NCI-H1417 (cell line): ENCODE results near the gene ENTPD5.
"Not testable (repeated sequence)": the region's sequence is repeated elsewhere in the genome, so short reads cannot be mapped to it uniquely, and the experiment has no call there.

Source experiments
- DNase-seq, 3 experiments: peaks; one replicate each; lab custom pipeline; 2025; lab: John Stamatoyannopoulos, UW

ENTPD5 gene

DNA sequence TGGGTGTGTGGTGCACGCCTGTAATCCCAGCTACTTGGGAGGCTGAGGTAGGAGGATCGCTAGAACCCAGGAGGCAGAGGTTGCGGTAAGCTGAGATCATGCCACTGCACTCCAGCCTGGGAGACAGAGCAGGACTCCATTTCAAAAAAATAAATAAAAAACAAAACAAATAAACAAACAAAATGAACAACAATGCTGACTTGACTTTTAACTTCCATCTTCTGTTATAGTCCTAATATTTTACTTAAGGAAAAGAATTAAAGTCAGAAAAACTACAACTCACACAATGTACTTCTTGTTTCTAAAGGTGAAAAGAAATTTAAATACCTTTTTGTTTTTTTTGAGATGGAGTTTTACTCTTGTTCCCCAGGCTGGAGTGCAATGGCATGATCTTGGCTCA lies 13.4 kb downstream of the ENTPD5 start:
- DNase-seq: not testable (repeated sequence)

- no peak for DNase-seq
Measured at GRCh38 chr14:73998726-73999125, 20.4 kb downstream of the ENTPD5 start.

DNA sequence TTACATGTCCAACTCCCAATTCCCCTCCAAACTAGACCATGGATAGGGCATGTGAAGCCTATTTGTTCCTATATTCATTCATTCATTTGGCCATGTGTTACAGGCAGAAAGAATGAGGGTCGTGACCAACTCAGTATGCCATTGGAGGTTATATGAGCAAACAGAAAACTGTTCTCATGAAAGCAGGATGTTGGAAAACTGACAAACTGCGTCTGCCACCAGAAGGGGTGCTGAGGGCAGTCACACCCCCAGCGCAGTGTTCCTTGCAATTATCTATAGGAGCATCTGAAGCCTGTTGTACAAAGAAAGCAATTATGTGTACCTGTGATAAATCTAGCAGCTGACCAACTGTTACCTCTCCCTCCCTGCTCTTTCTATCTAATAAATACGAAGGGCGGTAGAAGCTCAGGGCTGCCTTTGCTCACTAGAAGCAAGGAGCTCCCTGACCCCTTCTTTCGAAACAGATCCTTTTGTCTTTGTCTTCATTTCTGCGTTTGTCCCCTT lies 21.1 kb downstream of the ENTPD5 start:
- peak in 2 of 3 experiments; percentile 4 to 29 for DNase-seq

DNA sequence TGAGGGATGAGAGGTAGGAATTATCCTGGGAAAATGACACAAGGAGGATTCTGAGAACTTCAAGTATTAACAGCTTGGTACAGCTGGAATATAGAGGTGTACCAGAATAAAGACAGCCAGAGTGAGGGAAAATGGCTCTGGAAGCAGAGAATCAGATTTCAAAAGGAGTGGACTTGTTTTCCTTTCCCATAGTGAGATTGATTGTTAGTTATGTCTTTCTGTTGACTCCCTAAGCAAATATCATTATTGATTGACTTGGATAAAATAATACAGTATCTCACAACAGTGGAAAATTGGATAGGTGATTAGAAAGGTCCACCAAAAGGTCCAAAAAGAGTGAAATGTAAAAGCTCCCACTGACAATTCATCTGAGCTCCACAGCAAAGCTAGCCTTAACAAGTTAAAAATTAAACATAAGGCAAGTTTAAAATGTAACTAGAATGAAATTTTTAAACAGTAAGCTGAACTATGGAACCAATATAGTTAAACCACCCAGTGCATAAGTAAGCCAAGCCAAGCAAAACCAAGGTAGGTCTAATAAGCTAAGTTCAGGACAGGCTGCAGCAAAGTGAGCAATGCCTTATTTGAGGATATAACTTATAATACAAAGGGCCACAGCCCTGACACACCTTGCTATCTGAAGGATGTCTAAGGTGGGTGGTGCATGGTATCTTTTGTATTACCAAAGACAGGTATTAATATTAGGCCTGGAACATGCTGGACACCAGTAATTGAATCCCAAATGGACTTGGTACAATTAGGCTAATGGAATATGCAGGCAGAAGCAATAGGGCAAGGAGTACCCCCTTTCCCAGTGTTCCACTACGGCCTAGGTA lies 21.8 kb downstream of the ENTPD5 start:
- DNase-seq: no peak

- no peak for DNase-seq
Measured at GRCh38 chr14:73996731-73997107, 22.4 kb downstream of the ENTPD5 start.

GRCh38 chr14:73995977-73996378 lies 23.1 kb downstream of the ENTPD5 start:
- no peak for DNase-seq

DNA sequence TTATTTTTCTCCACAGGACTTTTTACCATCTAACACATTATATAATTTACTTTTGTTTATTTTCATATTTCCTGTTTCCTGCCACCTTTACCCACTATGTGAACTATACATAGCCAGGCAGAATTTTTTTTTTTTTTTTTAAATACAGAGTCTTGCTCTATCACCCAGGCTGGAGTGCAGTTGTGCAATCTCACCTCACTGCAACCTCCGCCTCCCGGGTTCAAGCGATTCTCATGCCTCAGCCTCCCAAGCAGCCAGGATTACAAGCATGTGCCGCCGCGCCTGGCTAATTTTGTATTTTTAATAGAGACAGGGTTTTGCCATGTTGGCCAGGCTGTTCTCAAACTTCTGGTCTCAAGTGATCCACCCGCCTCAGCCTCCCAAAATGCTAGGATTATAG lies 24.2 kb downstream of the ENTPD5 start:
- DNase-seq: not testable (repeated sequence)

- DNase-seq: no peak
Measured at GRCh38 chr14:73991092-73991491, 28.0 kb downstream of the ENTPD5 start.

DNA sequence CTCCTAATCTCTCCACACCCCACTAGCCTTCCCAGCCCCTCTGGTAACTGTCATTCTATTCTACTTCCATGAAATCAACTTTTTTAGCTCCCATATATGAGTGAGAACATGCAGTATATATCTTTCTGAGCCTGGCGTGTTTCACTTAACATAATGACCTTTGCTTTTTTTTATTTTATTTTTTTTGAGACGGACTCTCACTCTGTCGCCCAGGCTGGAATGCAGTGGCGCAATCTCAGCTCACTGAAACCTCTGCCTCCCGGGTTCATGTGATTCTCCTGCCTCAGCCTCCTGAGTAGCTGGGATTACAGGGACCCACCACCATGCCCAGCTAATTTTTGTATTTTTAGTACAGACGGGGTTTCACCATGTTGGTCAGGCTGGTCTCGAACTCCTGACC lies 30.4 kb downstream of the ENTPD5 start:
- DNase-seq: not testable (repeated sequence)

DNA sequence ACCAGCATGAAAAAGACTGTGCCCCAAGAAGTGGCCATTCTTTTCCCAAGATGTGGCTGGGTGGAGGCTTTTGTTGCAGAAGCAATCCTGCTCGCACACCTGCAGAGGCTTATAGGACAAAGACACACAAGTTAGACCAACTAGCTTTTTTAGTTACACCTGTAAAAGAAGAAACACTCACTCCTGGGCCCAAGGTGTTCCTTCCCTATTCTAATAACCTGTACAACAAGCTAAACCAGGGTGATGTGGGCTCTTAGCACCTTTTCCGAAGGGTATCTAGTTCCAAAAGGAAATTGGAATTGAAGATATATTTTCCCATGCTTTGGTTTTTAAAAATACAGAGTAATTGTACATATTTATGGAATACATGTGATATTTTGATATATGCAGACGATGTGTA lies 31.0 kb downstream of the ENTPD5 start:
- DNase-seq: no peak

DNA sequence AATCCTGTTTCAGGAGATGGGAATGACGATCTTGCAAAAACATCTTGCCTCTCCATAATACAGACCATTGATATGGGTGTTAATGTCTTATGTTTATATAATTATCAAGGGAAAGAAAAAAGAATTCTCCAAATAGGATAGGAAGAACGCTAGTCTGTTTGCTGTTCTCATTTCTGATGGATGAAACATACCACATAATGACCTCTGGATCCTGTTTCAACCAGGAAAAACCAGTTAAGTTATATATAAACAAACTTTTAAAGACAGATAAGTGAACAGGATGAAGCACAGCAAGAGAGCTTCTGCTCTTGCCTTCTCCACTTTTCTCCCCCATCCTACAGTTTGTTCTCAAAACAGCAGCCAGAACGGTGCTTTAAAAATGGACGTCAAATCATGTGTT lies 41.2 kb downstream of the ENTPD5 start:
- no peak for DNase-seq

DNA sequence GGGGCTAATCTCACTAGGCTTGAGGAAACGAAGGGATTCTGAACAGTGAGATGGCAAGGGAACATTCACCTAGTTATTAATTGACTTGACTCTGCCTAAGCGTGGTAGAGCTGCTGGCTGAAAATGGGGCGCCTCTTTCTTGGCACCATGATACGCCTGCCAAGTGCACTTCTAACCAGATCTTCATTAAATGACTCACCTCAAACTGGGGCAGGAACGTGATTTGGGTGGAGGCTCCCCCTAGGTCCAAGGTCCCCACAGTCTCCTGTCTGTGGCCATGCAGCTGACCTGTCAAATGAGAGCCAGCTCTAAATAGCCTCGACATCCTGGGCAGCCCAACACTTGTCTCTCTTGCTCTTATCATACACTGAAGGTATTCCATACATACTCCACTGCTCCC lies 43.0 kb downstream of the ENTPD5 start:
- DNase-seq: no peak

DNA sequence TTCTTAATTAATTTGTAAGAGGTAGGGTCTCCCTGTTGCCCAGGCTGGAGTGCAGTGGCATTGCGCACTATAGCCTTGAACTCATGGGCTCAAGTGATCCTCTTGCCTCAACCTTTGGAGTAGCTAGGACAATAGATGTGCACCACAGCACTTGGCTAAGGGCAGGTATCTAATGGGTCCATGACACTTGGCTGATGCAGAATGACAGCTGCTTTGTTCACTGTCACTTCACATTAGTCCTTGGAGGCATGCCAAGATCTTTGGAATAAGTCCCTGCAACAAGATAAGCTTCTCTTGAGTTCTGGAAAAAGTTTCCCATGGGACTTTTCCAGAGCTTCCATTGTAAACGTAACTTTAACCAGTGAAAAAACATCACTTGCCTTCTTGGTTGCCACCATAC lies 45.6 kb downstream of the ENTPD5 start:
- DNase-seq: peak in 2 of 3 experiments; percentile 8 to 76

DNA sequence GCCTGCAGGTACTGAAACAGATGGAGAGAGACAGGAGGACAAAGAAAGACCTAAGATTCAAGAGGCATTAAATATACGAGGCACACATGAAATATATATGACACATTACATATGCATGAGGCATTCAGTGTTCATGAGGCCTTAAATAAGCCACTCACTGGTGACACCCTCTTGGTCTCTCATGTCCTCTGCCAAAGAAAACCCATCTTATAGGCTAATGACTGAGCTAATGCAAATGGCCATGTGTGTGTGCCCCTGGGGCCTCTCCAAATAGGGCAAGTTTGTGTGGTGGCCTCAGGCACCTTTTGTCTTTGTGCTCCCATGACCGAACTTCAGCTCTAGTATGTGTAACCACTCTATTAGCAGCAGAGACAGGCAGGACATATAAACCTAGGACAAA lies 50.2 kb downstream of the ENTPD5 start:
- no peak for DNase-seq

- no peak for DNase-seq
Measured at GRCh38 chr14:73965216-73965615, 53.9 kb downstream of the ENTPD5 start.

DNA sequence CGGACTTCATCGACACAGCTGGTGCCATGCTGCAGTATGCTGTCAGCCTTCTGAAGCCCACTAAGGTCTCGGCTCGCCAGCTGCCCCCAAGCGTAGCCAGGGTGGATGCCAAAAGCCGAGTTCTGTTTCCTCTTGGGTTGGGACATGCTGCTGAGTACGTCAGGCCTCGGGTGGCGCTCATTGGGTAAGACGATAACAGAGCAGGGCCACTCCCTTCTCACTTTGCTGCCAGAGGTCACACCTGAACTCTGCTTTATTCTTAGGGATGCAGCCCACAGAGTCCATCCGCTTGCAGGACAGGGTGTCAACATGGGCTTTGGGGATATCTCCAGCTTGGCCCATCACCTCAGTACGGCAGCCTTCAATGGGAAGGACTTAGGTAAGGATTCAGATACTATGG lies 57.9 kb downstream of the ENTPD5 start:
- DNase-seq: no peak

DNA sequence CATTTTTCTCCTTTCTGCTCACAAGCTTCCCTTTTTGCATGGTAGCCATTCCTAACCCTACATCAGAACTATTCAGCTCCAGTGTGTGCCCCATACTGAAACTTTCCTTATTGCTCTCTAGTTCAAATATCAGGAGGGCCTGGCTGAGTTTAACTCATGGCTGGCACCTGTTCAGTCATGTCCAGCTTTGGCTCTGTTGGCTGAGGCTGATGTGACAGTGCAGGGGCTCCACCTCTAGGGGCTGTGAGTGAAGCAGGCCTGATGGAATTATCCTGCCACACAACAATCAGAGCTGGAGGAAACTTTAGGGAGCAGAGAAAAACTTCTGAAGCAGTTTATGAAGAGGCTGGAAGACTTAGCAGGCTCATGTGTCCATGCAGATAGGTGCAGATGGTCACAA lies 60.5 kb downstream of the ENTPD5 start:
- no peak for DNase-seq

DNA sequence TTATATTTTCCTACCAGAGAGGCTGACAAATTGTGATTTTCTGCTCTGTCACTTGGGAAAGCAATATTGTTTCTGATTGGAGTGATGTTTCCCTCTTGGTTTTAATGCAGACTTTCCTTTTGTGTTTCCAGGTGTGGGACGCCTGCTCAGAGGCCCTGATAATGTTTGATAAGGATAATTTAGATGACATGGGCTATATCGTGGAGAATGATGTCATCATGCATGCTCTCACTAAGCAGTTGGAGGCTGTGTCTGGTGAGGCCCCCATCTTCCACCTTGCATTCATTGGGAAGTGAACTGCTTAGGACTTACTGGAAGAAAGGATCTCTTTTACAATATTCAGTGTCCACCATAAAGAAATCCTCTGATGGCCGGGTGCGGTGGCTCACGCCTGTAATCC lies 63.4 kb downstream of the ENTPD5 start:
- no peak for DNase-seq

GRCh38 chr14:73953731-73954130 lies 65.4 kb downstream of the ENTPD5 start:
- no peak for DNase-seq

- DNase-seq: peak; percentile 98 to 99 (median 99)
Measured at GRCh38 chr14:73949752-73950734, 69.0 kb downstream of the ENTPD5 start, which contains the start of the genes COQ6 and FAM161B. Gene COQ6, plus strand, starts transcription at chr14:73950302. Its CDS starts 31 bp downstream, at chr14:73950333. Gene FAM161B, minus strand, starts transcription at chr14:73950094. Its CDS starts 68 bp downstream, at chr14:73950026.

- no peak for DNase-seq
Measured at GRCh38 chr14:73945159-73945670, 73.9 kb downstream of the ENTPD5 start.
